GM21717 (cell line): Measurements from ENCODE around the gene CREB3L1.
"Not testable (repeated sequence)": the region's sequence is repeated elsewhere in the genome, so short reads cannot be mapped to it uniquely, and the experiment has no call there.

Experiments
- ATAC-seq: cut with Tn5 transposase; IDR thresholded peaks from one replicate; pipeline ENCODE4 v1.9.1; 2021; ENCODE audit warnings: mild to moderate bottlenecking, moderate library complexity; ENCODE audit not compliant: unreplicated experiment

Gene CREB3L1

DNA sequence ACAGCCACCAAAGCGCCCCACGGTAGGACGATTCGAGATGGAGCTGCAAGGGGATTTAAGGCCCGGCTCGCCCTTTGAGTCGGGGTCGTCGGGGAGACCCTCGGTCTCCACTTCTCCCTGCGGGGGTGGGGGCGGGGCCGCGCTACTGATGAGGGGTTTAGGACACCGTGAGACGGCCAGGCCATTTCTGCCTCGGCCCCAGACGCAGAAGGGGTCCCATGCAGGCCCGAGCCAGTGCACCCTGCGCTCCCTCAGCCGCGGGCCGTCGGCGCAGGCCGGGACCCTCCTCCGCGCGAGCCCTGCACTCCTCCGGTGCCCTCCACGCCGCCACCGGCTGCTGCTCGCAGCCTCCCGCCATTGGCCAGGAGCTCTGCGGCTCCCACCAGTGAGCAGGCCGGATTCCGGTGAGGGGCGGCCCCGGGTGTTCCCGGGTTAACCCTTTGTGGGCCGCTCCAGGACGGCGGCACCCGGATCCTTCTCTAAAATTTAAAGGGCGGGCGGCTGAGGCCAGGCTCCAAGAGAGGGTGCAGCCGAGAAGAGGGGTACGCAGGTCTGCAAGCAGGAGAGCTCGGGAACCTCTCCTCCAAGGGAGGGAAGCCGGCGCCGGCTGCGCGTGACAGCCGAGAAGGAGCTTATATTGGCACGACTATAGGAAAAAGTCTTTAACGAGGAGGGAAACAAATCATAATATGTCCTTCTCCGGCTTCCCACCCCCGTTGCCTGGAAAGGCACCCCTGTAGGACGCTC, 18.0 kb downstream of the CREB3L1 start:
- ATAC-seq = no peak

DNA sequence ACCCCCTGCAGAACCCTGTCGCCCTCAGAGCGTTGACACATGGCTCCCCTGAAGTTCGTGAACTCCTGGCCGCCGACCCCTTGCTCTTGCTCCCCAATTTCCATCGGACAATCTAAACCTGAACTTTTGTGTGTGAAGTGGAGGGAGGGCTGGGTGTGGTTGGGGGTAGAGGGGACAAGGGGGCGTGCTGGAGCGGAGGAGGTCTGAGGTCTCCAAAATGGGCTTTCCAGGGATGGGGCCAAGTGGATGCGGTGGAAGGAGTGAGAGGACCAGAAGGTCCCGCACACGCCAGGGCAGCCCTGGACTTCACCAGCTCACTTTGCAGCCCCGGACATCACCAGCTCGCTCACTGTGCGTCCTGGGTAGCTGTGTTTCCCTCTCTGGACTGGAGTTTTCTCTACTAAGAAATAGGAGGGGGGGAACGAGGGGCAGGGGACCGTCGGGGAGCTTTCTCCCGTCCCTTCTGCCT, 18.6 kb downstream of the CREB3L1 start:
- ATAC-seq = no peak

DNA sequence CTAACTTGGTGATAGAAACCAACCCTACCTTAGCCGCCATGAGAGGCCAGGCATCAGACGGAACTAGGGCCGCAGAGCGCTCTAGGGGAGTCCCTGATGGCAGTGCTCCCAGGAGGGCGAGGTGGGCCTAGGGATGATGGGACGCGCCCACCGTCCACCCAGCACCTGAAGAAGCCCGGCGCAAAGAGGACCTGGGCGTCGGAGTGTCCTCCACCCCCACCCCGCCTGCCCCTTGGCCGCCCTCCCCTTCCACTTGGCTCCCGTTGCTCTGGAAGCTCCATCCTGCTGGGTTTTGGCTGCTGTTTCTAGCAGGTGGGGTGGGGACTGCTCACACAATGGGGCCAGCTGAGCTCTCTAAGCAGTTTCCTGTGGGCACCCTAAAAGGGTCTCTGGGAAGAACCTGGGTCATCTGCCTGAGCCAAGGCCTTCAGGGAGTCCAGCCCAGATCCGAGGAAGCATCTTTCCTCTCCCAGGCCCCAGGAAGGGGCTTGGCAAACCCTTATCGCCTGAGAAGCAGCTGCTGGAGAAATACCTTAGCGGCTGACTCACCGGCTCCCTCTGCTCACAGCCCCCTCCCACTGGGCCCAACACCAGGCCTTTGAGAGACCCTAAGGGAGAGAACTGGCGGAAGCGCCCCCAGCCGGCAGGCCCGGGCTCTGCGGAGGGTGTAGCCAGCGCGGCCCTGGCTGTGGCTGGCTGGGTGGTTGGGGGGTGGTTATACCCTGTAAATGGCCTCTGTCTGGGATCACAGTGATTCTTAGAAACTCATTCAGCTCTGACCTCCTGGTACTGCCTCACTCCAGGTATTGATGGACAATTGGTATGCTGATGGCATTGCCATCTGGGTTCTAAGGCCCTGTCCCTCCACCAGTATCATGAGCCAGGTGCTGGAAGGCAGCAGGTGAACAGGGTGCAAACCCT, 19.3 kb downstream of the CREB3L1 start:
- ATAC-seq = no peak

DNA sequence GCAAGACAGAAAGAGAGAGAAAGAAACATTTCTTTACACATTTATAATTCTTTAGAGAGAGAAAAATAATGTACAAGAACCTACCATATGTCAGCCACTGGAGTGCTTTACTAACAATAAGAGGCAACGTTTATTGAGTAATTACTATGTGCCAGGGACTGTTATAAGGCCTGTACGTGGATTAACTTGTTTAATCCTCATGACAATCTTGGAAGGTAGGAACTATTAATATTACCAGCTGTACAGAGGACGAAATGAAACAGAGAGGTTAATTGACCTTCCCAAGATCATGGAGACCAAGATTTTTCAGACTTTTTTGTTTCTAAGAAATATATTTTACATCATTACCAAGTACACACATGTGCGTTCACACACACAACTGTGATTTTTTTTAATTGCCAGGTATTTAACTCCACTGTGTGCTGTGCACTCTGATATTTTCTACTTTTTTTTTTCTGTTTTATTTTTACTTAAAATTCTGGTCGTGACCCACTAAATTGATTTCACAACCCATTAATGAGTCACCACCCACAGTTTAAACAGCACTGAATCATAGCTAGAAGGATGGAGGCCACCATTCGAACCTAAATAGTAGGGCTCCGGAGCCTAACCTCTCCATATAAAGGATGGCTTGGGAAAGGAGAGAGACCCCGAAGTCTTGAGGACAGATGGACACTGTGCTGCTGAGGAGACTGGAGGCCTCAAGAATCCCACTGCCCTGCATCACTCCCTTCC, 21.4 kb downstream of the CREB3L1 start:
- no peak for ATAC-seq

DNA sequence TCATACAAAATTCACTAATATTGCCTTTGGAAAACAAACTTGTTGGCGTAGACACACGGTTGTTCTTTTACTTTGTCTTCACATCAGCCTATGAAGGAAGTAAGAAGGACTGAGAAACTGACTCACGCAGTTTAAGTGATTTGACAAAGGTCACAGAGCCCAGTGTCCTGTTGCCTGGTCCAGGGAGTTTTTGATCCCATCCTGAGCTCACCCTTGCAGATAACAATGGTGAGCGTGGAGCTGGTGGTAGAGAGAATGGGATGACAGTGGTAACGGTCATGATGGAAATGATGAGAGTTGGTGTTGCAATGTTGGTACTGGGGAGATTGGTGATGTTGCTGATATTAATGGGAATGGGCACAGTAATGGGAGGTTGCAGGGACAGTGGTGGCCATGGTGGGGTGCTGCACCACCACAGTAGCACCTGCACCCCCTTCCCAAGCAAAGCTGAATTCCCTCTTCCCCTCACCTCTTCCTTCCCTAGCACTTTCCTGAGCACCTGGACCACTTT, 22.0 kb downstream of the CREB3L1 start:
- ATAC-seq = no peak

DNA sequence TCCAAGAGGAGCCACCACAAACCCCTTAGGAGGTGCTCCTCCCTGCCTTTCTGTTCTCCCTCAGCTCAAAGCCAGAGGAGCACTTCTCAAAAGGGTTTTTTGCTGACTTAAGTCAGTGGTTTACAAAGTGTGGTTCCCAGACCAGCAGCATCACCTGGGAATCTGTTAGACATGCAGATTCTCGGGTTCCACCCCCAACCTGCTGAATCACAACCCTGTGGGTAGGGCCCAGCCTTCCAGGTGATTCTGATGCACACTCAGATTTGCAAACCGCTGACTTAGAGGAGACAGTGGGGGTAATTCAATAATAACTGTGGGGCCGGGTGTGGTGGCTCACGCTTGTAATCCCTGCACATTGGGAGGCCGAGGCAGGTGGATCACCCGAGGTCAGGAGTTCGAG, 22.8 kb downstream of the CREB3L1 start:
- ATAC-seq = no peak

DNA sequence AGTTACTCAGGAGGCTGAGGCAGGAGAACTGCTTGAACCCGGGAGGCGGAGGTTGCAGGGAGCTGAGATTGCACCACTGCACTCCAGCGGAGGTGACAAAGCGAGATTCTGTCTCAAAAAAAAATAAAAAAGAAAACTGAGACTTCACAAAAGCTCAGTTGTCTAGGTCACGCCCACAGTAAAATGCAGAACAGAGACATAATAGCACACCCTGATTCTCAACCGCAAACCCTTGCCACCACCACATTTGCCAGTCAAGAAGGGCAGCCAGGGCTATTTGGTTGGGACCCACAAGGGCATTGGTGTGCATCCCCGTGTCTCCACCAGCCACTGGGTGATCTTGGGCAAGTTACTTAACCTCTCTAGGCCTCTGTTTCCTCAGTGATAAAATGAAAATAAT, 25.4 kb downstream of the CREB3L1 start:
- no peak for ATAC-seq

DNA sequence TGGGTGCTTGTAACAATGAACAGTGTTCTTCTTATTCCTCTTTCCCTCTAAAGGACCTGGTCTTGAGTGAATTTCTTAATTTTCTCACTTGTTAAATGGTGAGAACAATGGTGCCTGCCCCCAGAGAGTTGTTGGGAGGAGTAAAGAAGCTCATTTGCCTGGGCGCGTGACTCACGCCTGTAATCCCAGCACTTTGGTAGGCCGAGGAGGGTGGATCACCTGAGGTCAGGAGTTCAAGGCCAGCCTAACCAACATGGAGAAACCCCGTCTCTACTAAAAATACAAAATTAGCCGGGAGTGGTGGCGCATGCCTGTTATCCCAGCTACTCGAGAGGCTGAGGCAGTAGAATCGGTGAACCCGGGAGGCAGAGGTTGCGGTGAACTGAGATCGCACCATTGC, 26.6 kb downstream of the CREB3L1 start:
- ATAC-seq = not testable (repeated sequence)

DNA sequence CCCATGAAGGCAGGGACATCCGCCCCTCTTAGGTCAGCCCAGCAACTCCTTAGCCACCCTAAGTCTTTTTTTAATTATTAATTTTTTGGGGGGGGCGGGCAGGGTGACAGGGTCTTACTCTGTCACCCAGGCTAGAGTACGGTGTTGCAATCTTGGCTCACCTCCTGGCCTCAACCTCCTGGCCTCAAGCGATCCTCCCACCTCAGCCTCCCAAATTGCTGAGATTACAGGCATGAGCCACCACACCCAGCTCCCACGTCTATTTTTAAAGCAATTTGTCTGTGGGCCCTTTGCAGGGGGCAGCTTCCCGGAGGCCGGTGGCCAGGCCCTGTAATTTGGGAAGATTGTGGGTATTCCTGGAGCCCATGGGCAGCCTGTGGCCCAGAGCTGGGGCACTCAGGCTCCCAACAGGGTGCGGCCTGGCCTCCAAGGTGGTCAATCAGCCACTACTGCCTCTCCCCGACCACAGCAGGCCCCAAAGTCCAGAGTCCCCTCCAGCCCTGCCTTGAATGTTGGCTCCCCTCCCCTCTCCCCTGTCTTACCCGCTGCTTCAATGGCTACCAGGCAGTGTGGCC, 27.2 kb downstream of the CREB3L1 start:
- ATAC-seq = no peak

DNA sequence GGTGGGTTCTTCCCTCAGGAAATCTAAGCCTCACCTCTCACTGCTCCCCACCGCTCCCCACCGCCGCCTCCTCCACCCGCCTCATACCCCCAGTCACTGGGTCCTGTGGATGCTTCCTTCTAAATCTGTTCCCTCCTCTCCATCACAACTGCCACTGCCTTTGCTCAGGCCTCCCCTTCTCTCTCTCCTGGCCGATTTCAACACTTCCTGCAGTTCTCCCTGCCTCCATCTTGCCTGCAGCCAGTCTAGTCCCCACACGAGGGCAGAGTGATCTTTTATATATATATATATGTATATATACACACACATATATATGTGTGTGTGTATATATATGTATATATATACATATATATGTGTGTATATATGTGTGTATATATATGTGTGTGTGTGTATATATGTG, 27.8 kb downstream of the CREB3L1 start:
- ATAC-seq = no peak

DNA sequence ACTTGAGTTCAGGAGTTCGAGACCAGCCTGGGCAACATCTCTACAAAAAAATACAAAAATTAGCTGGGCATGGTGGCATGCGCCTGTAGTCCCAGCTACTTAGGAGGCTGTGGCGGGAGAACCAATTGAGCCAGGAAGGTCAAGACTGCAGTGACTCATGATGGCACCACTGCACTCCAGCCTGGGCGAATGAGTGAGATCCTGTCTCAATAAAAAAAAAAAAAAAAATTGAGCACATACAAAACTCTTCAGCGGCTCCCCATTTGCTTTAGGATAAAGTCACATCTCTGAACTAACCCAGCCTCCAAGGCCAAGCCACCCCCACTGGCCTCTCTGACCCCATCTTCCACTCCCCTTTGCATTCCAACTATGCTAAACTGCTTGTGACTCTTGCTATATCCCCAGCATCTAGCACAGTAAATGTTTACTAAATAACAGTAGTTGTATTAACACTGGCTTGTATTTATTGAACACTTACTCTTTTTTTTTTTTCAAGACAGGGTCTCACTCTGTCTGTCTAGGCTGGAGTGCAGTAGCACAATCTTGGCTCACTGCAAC, 28.9 kb downstream of the CREB3L1 start:
- ATAC-seq = no peak

DNA sequence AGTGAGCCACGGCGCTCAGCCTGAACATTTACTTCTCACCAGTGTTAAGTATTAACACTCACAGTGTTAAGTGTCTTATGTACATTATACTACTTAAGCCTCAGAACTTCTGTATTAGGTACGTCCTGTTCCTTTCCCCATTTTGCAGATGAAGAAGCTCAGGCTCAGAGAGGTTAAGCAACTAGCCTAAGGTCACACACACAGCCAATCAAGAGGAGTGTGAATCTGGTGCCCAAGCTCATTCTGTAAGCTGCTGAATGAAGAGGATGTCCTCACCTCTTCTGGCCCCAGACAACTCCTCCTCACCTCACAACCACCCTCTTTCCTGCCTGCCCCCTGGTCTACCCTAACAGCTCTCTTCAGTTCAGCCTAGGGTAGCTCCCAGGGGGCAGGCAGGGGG, 29.9 kb downstream of the CREB3L1 start:
- ATAC-seq = no peak

DNA sequence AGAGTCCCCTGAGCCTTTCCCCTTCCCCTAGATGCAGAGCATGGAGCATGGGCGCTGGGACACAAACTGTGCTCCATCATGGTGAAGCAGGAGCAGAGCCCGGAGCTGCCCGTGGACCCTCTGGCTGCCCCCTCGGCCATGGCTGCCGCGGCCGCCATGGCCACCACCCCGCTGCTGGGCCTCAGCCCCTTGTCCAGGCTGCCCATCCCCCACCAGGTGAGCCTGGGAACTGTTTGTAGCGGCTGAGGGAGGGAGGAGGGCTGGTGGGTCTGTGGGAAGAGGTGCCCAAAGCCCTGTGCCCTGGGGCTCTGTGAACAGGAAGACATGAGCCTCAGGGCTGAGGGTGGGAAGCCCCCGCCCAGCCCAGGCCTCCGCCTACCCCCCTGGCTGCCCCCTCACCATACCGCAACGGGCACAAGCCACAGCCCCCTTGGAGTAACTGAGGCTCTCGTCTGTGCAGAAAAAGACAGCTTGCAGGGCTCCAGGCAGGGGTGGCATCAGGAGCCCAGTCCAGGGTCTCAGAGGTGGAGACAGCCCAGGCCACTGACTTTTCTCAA, 30.4 kb downstream of the CREB3L1 start:
- no peak for ATAC-seq

DNA sequence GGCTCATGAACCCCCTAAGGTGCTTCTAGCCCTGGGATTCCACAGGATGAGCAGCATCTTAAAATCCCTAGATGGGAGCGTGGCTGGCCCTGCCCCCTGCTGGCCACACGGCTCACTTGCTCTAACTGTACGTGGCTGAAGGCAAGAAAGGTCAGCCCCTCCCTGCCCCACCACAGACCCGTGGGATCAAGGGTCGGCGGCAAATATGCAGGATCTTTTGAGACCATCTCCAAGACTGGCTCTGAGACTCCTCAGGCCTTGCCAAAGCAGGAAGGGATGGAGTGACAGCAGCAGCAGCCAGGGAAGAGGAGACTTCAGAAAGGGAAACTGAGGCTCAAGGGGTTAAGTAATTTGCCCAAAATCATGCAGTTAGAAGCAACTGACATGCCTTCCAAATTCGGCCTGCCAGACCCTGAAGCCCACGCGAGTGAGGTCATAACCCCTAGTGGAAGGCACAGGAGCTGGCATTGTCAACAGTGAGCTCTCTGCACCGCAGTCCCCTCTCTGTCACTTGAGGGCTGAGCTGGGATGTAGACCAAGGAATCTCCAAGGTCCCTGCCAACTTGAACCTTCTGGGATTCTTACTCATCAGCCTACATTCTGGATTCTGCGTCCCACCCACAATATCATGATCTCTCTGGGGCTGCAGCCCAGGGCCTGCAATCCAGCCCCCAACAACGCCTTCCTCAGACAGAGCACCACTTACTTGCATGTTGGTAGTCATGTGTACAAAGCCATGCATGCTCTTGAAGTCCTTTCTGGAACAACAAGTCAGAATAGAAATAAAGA, 31.4 kb downstream of the CREB3L1 start:
- peak; percentile 46 for ATAC-seq

DNA sequence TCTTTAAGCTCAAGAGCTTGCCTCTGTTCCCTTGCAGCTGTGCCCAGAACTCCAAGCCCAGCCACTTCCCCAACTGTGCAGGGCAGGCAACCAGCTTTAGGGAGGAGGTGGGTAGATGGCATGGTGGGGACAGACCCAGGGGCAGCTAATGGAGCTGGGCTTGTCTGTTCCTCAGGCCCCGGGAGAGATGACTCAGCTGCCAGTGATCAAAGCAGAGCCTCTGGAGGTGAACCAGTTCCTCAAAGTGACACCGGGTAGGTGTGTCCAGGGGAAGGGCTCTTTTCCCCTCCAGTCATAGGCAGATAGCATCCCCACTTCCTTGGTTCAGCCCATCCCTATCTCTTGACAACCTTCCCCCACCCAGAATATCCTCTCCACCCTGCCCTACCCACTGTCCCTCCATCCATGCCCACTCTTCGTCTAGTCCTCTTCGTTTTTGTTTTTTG, 32.4 kb downstream of the CREB3L1 start:
- ATAC-seq = peak; percentile 72

DNA sequence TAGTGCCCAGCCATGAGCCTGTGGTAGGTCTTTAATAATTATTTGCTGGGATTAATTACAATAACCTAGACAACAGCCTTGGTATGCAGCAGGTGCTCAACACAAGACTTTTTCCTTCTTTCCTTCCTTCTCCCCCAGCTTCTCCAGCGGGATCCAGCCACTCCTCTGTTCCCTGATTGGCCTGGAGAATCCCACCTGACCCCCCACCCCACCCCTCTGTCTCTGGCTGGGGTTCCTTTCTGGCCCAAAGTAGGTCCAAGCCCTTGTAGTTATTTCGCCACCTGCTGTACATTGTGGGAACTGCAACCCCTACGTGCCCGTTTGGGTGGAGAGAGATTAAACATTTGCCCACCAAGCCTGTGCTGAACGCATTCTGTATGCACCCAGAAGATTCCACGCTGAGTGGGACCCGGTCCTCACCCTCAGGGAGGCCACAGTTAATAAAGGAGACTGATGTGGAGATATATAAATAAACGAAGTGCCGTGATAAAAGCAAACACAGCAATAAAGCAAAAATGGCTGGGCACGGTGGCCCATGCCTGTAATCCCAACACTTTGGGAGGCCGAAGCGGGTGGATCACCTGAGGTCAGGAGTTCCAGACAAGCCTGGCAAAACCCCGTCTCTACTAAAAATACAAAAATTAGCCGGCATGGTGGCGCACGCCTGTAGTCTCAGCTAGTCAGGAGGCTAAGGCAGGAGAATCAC, 37.7 kb downstream of the CREB3L1 start:
- ATAC-seq = no peak

DNA sequence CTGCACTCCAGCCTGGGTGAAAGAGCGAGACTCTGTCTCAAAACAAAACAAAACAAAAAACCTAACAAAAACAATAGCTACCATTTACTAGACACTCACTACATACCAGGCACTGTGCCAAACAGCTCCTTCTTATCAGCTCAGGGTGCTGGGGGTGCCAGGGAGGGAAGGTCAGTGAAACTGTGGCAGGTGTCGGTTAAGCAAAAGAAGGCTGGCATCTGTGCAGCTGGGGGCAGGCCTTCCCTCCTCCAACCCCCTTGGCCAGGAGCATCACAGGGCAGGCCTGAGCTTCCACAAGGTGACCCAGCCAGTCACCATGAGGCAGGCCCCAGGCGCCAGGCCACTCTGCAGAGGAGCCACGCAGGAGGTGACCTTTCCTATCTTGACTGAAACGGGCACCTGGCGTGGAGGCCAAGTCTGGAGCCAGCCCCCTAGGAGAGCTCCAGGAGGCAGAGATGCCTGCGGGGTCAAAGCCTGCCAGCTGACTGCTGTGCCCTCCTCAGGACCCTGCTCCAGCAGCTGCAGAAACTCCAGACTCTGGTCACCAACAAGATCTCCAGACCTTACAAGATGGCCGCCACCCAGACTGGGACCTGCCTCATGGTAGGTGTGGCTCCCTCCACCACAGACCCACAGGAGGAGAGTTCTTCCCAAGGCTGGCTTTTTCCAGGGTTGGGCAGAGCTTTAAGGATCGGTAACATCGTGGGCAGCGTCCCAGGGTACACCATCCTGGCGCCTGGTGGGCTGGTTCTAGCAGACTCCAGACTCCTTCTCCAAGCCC, 38.5 kb downstream of the CREB3L1 start:
- no peak for ATAC-seq

DNA sequence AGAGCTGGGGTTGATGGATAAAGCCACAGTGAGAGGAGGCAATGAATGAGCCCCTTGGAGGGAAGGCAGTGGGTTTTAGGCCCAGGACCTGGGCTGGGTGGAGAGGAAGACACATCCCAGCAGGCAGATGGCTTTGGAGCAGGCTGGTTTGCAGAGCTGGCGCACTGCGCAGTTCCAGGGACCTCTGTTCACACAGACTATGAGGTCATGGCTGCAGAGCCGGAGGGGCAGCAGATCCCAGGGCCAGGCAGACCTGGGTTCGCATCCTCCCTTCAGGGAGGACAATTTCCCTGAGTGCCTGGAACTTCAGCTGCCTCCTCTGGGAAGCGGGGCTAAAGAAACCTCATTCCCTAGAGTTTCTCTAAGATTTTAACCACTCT, 41.6 kb downstream of the CREB3L1 start:
- no peak for ATAC-seq
